Breast epithelium (tissue), 4 donors: ENCODE measurements around the gene PLEKHM1. TPM values are rescaled to one million over a fixed set of nuclear protein-coding genes. Genes with fewer than 3 reads are reported as not detected.

Experiments used
- DNase-seq, 2 donors: peaks; one replicate each; pipeline ENCODE4 v3.0.0-alpha.2; 2019; ENCODE audit warnings: low spot score in 2 of 2
- H3K27ac ChIP-seq, 2 donors: fragments of 200-600 bp; sonication (generic) in 1 of 2; one replicate each; pipeline ENCODE4 v1.5.1; 2016 to 2019; ENCODE audit warnings: mild to moderate bottlenecking in 1 of 2
- H3K27me3 ChIP-seq, 2 donors: fragments of 200-600 bp; sonication (generic) in 1 of 2; one replicate each; pipeline versions ENCODE4 v1.5.1 to v1.6.0; 2017 to 2019; ENCODE audit warnings: control low read depth in 1 of 2, mild to moderate bottlenecking in 1 of 2
- H3K36me3 ChIP-seq: fragments of 200-600 bp; one replicate; pipeline ENCODE4 v1.5.1; 2019
- H3K4me1 ChIP-seq, 2 donors: fragments of 200-600 bp; sonication (generic); one replicate each; pipeline ENCODE4 v1.5.1; 2016 to 2019; ENCODE audit warnings: control low read depth in 1 of 2
- H3K4me3 ChIP-seq, 3 donors: fragments of 200-600 bp; sonication (generic); 1 replicate in 2 of 3; 2 replicates in 1 of 3; pipeline ENCODE4 v1.5.1; 2016 to 2019; ENCODE audit warnings: mild to moderate bottlenecking in 3 of 3, moderate library complexity in 2 of 3
- H3K9me3 ChIP-seq, 2 donors: fragments of 200-600 bp; sonication (generic) in 1 of 2; one replicate each; pipeline ENCODE4 v1.5.1; 2016 to 2019; ENCODE audit warnings: control low read depth in 1 of 2
- CTCF ChIP-seq, 3 donors: fragments of 450-650 bp; IDR thresholded peaks; one replicate each; pipeline ENCODE4 v1.5.1; 2016 to 2017; ENCODE audit warnings: antibody characterized with exemption in 3 of 3, mild to moderate bottlenecking in 3 of 3, moderate library complexity in 3 of 3
- POLR2A ChIP-seq: fragments of 450-650 bp; IDR thresholded peaks from one replicate; pipeline ENCODE4 v1.6.1; 2016; ENCODE audit warnings: antibody characterized with exemption, mild to moderate bottlenecking, moderate library complexity
- POLR2AphosphoS5 ChIP-seq, 3 donors: sonication (generic); formaldehyde crosslinking; IDR thresholded peaks; one replicate each; pipeline ENCODE4 v1.6.1; 2017; ENCODE audit warnings: antibody characterized with exemption in 3 of 3
- intact Hi-C: fragments of 100-400 bp; cut with DNase I; formaldehyde crosslinking; loops from one replicate; pipeline ENCODE4 v1.15.1; 2023; ENCODE audit warnings: low total_unique reads
- total RNA-seq, 3 donors: library from RNA; depleted of rRNA; stranded (reverse); fragments of >200 nt; gene quantifications; one replicate each; pipeline ENCODE4 v1.1.0, GENCODE V29; 2016

The PLEKHM1 gene
- total RNA-seq, 3 donors from 2014 or later, result 31.5 to 49.0 (median 36.9) TPM

- H3K36me3 ChIP-seq, result no peaks in the 10 kb centered on the region
- H3K9me3 ChIP-seq, result no peaks in the 10 kb centered on the region
- DNase-seq, result no peak
- no peak overlapping the region for H3K27ac ChIP-seq
- H3K4me3 ChIP-seq, result no peak overlapping the region
- no peaks in the 10 kb centered on the region for H3K27me3 ChIP-seq
- intact Hi-C loops, result no loop called here
- peaks cover 0 to 6% of the 10 kb centered on the region in 2 donors for H3K4me1 ChIP-seq
- TF ChIP-seq POLR2A (no peak), POLR2AphosphoS5 (IDR thresholded peaks at IDR 0.05) (no peak), CTCF (IDR thresholded peaks at IDR 0.05) (no peak)
Measured at GRCh38 chr17:45413498-45413923, 77.0 kb downstream of the PLEKHM1 start.

GRCh38 chr17:45411348-45412105, 79.0 kb downstream of the PLEKHM1 start:
- Histone ChIP-seq H3K4me3 (no peak overlapping the region), H3K27me3 (no peaks in the 10 kb centered on the region), H3K9me3 (no peaks in the 10 kb centered on the region), H3K36me3 (no peaks in the 10 kb centered on the region), H3K4me1 (peaks cover 0 to 6% of the 10 kb centered on the region in 2 donors), H3K27ac (peak overlapping the region in 1 of 2 donors; percentile 74)
- DNase-seq, result no peak
- intact Hi-C loops, result no loop called here
- TF ChIP-seq POLR2A, result no peak
- TF ChIP-seq CTCF (IDR thresholded peaks at IDR 0.05), result no peak
- TF ChIP-seq POLR2AphosphoS5 (IDR thresholded peaks at IDR 0.05), result no peak

GRCh38 chr17:45410144-45411091, 80.1 kb downstream of the PLEKHM1 start:
- no peaks in the 10 kb centered on the region for H3K36me3 ChIP-seq
- H3K4me3 ChIP-seq, result peak overlapping the region; percentile 35 to 51 (median 35)

GRCh38 chr17:45409659-45410076, 80.9 kb downstream of the PLEKHM1 start:
- TF ChIP-seq POLR2A, result no peak
- no peak for TF ChIP-seq POLR2AphosphoS5 (IDR thresholded peaks at IDR 0.05)
- no peak for TF ChIP-seq CTCF (IDR thresholded peaks at IDR 0.05)
- peaks cover 0 to 6% of the 10 kb centered on the region in 2 donors for H3K4me1 ChIP-seq
- no peaks in the 10 kb centered on the region for H3K36me3 ChIP-seq
- no peak for DNase-seq
- no peaks in the 10 kb centered on the region for H3K27me3 ChIP-seq
- peak overlapping the region; percentile 35 to 51 (median 35) for H3K4me3 ChIP-seq
- intact Hi-C loops, result no loop called here
- H3K9me3 ChIP-seq, result no peaks in the 10 kb centered on the region
- H3K27ac ChIP-seq, result peak overlapping the region in 1 of 2 donors; percentile 74

More at GRCh38 chr17:45410144-45411091, 80.1 kb downstream of the PLEKHM1 start:
- Histone ChIP-seq H3K9me3 (no peaks in the 10 kb centered on the region), H3K4me1 (peaks cover 0 to 6% of the 10 kb centered on the region in 2 donors), H3K27ac (peak overlapping the region in 1 of 2 donors; percentile 74), H3K27me3 (no peaks in the 10 kb centered on the region)
- intact Hi-C loops, result no loop called here
- DNase-seq, result no peak
- TF ChIP-seq CTCF (IDR thresholded peaks at IDR 0.05), result no peak
- TF ChIP-seq POLR2A, result no peak
- no peak for TF ChIP-seq POLR2AphosphoS5 (IDR thresholded peaks at IDR 0.05)
